Stimulated activated CD4-positive, alpha-beta T cell treated with anti-CD3 and anti-CD28 coated beads, Interleukin-12 subunit alpha, Interleukin-12 subunit beta, amount 100 ng/mL, for 4 hours (primary cell): Measurements from ENCODE around the gene KCTD5.

Source experiments
- DNase-seq: peaks from one replicate; pipeline ENCODE4 v3.0.0-alpha.2; 2020

KCTD5 gene

DNA sequence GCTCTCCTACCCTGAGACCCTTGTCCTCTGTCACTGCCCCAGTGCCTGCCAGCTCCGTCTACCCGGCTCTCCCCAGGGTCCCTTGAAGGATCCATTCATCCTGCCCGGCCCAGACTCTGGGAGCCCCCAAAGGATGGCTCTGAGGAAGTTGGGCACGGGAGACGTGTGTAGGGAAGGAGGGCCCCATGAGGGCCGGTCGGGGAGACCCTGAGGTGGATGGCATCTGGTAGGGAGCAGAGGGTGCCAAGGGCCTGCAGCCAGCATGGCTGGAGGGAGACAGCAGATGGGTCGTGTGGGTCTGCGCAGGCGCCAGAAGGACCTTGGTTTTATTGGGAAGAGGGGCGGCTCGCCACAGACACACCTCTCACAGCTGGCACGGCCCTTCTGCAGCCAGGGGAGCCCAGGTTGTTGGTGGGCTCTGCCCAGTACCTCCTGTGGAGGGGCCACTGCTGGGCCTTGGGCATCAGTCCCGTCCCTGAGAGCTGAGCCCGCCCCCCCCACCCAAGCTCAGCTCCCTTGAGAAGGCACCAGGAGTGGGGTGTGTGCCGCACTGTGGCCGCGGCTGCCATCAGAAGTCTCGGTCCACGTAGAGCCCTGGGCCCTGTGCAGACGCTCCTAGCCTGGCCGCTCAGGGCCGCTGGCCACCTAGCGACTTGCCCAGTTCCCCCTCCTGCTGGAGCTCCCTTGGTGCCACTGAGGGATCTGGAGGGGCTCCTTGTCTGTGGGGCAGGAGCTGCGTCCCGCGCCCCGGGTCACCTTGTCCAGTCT, 16.0 kb downstream of the KCTD5 start:
- DNase-seq: no peak

DNA sequence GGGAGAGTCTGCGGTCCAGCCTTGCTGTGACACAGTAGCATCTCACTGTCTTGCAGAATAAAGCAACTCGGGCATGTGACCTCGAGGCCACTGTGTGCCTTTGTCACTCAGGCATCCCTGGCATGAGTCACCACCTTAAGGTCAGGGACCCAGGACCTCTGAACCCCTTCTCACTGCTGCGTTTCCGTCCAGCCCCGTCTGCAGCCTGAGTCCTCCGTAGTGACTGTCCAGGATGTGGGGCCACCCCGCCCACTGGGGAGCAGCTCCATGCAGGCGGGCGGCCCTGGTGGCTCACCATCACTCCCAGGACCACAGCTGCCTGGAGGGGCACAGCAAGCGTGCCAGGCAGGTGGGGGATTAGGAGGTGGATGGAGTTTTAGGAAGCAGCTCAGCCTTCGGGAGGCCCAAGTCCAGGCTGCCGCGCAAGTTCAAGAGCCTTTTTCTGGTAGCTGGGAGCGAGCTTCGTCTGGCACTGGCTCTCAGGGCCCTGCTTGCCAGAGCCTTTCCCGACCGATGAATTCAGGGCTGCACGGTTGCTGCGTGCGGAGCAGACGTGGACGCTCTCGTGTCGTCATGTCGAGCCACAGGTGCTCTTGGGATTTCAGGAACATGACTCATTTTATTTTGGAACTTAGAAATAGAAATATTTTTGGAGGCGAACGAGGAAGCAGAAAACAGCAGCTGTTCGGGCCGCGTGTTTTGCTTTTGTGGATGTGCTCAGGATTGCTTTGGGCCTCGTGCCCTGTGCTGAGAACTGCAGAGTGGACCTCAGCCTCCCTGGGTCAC, 16.8 kb downstream of the KCTD5 start:
- DNase-seq: no peak

DNA sequence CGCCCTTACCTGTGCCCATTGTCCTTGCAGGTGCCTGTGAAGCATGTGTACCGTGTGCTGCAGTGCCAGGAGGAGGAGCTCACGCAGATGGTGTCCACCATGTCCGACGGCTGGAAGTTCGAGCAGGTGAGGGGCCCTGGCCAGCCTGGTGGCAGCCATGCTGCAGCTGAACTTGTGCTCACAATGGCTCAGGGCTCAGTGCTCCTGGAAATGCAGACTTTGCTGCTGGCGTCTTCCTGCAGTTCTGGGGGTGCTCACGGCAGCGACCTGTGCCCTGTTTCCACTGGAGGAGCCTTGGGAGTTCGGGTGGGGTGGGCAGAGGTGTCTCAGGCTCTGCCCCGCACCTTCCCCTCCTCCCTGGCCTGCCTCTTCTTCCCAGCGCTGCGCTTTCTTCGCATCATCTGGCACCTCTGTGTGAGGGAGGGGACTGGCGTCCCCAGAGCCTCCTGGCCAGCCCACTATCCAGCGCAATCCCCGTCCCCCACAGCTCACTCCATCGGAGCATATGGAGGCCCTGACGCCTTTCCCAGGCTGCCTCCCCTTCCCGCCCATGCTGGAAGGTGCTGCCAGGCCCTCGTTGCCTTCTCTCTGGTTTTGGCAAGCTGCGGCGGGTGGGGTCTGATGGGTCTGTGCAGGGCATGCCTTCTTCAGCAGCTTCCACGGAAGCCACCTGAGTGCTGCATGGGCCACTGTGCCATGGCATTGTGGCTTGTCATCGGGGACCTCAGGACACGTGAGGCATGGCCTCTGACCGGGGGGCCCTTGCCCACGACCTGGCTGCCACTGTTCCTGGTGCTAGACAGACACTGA, 17.7 kb downstream of the KCTD5 start:
- DNase-seq: no peak

DNA sequence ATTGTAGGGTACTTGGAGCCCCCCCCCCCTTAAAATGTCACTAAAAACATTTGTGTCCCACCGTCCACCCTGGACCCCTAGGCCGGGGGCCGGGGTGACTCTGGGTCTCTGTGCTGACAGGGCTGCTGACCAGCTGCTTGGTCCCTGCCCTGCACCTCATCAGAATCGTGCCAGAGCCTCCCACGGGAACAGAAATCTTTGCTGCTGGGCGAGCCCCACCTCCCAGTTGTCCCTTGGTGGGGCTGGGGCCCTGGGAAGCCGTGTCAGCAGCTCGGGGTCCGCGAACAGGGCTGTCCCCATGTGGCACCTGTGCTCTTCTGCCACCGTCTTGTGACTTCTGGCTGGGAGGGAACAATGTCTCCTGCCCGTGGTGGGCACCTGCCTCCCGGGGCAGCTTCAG, 18.5 kb downstream of the KCTD5 start:
- no peak for DNase-seq

DNA sequence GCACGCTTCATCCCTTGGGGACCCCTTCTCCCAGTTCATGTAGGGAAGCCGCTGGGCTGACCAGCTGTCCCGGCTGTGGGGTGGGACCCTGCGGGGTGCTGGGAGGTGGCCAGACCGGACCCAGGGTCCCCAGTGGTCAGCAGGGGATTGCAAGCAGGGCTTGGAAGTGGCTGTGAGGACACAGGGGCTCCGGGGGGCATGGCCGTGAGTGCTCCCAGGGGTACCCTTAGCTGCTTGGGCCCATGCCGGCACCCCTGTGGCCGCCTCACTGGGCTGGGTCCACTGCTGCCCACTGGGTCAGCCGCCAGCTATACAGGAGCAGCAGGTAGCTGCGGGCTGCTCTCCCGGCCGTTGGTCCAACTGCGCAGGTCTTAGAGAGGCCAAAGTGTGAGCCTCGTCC, 18.9 kb downstream of the KCTD5 start:
- DNase-seq: no peak

DNA sequence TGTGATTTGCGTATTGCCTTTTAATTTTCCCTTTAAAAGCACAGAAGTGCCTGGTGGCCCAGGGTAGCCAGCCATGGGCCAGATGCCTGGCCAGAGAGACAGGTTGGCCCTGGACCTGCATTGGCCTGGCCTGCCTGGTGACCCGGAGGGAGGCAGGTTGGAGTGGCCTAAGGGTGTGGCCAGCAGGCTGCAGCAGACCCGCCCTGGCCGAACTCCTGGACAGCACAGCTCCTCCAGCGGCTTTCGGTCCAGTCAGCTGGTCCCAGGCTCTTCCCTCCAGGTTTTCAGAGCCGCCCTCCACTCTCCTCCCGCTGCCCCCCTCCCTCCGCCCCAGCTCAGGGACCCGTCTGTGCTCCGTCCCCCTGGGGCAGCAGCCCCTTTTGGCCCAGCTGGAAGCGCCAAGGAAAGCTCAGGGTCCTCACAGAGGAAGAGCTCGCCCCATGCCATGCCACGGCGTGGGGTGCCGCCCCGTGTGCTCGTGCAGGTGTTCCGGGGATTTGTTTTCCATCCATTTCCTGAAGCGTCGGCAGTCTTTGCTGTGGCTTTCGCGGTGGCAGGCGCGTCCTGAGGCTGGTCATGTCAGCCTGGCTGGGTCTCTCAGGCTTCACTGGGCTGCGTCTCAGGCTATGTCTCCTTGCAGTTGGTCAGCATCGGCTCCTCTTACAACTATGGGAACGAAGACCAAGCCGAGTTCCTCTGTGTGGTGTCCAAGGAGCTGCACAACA, 19.6 kb downstream of the KCTD5 start:
- DNase-seq: no peak

DNA sequence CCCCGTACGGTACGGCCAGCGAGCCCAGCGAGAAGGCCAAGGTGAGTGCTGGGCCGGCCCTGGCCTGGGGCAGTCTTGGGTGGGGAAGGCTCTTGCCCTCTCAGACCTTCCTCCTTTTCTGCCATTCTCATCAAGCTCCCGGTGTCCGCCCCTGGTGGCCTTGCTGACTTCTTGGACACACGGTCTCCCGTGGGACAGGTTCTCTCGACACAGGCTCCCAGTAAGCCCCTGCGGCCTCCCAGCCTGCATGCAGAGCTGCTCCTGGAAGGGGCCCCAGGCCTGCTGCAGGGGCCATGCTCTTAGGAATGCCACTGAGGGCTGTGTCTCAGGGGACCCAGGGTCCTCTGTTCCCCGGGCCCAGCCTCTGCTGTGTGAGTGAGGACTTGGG, 20.1 kb downstream of the KCTD5 start:
- DNase-seq: no peak

DNA sequence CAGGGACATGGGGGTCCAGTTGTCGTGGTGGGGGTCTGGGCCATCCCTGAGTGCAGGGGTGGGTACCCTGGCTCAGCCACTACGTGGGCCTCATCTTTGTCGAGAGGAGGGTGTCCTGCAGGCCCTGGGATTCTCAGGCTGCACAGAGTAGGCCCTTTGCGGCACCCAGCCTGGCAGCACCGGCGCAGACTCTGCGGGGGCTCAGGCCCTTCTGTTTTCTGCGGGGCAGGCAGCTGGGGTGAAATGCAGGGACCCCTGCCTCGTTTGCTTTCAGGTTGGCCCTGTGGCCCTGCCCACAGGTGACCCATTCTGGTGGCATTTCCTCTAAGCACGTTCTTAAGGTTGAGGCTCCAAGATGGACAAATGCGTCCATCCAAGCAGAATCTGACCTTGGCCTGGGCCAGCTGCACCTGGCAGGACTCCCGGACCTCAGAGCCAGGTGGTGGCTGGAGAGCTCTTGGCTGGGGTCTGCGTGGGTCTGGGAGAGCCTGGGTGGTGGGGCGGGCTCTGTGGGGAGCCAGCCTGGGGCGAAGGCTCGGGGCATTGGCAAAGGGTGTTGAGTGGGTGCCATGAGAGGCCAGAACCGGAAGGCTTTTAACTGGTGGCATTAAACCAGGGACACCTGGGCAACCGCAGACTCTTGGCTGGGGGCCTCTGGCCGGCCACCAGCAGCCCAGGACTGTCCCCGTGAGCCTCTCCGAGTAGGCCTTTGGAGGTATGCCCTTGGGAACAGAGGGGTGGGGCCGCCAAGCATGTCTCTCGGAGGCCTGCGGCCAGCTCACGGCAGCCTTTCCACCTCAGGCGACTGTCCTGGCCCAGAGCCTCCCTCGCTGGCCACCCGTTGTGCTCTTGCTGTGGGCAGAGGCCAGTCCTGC, 20.8 kb downstream of the KCTD5 start:
- DNase-seq: no peak

DNA sequence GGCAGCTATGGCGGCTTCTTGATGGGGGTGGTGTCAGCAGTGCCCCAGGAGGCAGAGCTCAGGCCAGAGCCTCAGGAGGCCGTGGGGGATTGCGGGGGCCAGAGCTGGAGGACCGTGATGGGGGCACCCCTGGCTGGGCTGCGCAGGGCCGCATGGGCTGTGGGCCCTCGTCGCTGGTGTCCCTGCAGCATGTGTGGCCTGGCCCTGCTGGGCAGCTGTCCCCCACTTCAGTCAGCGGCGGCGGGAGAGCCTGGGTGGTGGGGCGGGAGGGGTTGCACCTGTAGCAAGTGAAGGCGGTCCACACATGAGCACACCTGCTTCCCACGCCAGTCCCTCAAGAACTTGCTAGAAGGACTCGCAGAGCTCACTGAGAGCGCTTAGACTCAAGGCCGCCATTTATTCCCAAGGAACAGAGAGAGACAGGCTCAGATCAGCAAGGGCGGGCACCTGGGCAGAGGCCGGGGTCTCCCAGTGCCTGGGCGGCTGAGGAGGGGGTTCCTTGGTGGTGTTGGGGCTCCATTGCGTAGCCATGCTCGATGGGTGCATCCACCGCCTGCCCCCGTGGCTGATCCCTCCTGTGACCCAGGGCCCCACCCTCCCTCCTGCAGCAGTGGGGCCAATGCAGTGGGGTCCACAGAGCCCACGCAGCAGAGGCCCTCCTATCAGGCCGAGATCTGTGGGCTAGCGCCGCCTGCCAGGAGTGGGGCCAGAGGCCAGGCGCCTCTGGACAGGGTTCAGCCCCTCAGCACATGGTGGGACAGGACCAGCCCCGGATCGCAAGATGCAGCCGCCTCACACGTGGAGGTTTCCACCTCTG, 22.1 kb downstream of the KCTD5 start:
- DNase-seq: no peak

DNA sequence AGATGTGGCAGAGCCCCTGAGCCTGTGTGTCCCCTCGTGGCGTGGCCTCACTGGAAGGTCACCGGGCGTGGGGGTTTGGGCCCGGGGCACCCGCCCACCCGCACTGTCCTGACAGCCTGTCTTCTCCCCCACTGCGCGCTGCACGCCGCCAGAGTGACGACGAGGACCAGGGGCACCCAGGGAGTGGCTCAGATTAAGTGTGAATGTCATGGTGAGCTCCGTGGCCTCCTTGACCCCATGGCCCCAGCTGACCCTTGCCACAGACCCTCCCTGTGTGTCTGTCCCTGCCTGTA, 22.6 kb downstream of the KCTD5 start:
- DNase-seq: no peak

DNA sequence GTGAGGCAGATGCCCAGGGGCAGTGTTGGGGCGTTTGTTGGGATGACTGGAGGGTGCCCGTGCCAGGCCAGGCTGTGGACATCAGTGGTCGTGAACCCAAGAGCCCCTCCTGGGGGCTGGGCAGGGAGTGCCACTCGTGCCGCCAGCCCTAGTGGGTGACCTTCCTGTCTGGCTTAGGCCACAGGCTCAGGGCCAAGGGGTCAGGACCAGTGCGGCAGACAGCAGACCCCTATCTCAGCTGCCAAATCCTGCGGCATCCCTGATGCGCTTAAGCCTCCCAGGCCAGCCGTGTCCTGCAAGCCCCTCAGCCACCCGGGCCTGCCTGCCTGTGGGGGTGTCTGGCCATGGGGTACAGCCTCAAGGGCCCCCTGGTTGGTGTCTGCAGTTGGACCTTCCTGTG, 23.0 kb downstream of the KCTD5 start:
- DNase-seq: no peak

DNA sequence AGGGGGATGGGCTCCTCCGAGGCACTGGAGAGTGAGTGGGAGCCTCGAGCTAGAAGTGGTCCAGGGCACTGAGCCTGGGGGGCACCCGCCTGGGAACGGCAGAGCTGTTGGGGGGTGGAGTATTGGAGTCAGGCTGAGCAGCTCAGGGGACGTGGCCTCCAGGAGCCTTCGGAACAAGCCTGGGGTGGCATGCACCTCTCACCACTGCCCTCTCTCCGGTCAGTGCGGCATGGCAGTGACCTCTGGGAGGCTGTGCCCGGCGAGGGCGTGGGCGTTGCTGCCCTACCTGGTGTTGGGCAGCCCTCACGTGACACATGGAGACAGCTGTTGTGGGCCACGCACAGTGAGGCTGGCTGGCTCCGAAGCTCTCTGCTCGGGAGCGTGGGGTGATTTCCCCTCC, 23.8 kb downstream of the KCTD5 start:
- no peak for DNase-seq

DNA sequence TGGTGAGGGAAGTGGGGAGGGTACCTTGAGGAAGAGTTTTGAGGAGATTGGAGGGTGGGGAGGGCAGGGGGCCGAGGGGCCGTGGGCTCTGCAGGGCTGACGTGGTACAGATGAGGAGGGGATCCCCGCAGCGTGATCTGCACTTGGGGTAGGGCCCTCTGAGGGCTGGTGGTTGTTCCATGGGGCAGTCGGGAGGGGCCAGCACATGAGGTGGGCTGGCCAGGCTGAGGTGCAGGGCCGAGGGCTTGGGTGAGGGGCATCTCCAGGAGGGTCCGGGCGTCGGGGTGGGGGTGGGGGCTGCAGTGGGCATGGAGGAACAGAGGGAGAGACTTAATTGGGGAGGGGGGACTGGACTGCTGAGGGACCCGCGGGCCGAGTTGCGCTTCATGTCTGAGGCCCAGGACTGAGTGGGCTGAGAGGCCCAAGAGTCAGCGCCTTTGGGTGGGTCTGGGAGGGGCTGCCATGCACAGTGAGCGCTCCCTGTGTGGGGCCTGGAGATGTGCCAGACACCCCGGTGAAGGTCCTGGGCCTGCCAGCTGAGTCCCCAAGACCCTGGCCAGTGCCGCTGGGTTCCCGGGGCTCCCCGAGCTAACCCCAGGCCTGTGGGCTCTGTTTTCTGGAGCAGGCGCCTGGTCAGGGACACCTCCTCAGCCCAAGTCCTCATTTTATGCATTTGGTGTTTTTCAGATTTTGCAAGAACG, 24.4 kb downstream of the KCTD5 start:
- no peak for DNase-seq

DNA sequence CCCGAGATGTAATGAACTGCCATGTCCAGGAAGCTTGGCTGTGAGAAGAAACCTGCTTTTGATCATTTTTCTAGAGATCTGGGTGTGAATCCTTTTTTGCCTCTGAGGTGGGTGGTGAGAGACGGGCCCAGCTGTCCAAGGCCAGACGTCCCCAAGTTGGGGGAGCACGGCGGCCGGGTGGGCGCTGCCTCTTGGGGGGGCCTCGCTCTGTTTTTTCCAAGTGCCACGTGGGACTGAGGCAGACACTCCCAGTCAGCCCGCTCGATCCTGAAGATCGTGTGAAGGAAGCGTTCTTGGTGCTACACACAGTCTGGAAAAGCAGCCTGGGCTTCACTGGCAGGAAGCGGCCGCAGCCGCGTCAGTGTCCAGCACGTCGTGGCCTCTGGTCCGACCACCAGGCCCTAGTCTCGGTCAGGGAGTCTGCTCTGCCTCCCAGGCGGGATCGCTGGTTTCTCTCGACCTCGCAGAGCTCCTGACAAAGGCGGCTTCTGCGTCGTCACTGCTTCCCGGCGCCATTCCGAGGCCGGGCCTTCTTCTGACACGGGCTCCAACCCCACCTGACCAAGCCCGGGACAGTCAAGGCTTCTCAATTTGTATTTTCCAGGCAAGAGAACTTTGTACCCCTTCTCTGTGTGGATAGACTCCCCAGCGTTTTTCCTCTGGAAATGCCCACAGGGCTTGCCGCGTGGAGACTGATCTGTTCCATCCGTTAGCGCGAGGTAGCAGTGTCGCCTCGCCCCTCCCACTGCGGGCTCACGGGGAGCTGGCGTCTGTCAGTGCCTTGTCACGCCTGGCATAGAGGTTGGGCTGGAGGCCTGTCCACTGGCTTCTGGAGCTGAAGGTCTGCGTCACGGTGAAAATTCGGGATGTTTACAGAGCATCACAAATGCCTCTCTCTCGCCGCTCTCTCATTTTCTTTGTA, 25.3 kb downstream of the KCTD5 start:
- no peak for DNase-seq

DNA sequence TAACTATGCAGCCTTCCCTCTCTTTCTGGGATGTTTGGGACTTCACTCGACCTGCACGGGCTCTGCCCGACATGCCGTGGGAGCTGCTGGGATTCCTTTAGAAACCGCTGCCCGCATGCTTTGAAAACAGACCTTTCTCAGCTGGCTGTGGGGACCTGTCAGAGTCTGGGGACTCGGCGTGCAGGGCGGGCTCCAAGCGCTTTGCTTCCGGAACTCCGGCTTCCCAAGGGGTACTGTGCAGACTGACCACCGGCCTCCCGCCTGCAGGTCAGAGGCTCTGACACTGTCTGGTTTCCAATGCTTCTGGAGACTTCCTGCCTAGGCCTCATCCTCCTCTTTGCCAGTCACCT, 25.9 kb downstream of the KCTD5 start:
- no peak for DNase-seq

DNA sequence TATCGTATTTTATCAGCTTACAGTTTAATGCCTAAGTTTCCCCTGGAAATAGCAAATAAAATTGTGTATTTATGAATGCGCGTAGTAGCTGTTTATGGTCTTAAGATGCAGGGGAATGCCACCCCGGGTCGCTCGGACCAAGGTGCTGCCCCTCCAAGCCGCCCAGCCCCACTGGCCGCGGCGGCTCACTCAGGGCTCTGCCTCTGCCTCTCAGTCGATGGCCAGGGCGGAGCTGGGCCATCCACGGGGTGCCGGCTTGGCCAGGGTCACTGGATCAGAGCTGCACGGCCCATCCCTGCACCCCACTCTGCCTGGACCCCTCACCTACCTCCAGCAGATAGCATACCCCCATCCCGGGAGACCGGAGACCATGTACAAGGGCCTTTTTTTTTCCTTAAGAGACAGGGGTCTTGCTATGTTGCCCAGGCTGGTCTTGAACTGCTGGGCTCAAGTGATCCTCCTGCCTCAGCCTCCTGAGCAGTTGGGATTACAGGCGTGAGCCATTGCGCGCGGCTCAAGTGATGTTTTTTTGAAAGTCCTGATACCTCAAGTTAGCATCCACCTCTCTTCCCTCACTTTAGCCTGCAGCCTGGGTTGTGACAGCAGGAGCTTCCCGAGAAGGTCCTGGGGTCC, 26.7 kb downstream of the KCTD5 start:
- no peak for DNase-seq

DNA sequence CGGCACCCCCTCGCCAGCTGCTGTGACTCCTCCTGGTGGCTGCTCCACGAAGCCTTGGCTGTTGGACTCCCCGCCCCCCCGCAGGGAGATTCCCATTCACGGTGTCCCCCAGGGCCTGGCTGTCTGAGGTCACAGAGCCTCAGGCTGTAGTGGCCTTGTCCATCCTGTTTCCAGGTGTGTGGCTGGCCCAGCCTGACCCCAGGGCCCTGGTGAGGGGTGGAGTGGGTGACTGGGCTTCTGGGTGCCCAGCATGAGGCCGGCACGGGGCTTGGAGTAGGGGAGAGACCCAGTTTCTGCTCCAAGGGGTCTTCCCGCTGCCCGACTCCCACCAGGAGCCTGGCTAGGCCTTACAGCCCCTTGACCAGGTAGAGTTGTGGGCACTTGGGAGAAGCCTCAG, 27.3 kb downstream of the KCTD5 start:
- DNase-seq: no peak

DNA sequence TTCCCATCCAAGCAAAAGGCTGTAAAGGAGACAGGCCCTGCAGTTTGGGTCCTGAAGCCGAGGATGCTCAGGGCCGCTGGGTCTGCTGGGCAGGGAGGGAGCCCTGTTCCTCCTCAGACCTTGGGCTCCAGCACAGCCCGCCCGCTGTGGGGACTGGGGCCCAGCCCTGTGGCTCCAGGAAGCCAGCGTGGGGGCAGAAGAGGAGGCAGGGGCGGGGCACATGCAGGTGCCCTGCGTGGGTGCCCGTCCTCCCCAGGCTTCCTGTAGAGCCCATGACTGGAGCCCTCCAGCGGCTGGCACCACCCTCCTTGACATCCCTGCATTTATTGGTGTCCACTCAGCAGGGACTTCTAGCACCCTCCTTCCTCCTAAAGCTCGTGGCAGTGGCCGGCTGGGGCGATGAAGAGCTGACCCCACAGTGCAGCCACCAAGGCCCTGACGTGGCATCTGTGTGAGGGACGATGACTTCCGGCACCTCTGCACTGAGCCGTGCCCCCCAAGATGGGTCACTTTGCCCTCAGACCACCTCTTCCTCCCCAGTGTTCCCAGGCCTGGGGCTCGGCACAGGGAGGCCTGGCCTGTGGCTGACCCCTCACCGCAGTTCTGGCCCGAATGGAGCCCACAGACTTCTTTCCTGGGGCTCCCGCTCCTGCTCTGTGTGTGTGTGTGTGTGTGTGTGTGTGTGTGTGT, 27.8 kb downstream of the KCTD5 start:
- DNase-seq: no peak
